H9 (cell line): ENCODE results near the gene RASL12. TPM values are rescaled to one million over a fixed set of nuclear protein-coding genes. Genes with fewer than 3 reads are reported as not detected.

Experiments
- DNase-seq: peaks from one replicate; pipeline ENCODE4 v3.0.0-alpha.2; 2017
- H2AFZ ChIP-seq: one replicate; pipeline ENCODE4 v1.6.1; 2013; ENCODE audit warnings: mild to moderate bottlenecking, low read length, control low read depth, moderate library complexity
- H2AK5ac ChIP-seq: 2 replicates; pipeline ENCODE4 v1.6.1; 2013; ENCODE audit warnings: low read length, control low read depth, mixed read lengths; ENCODE audit not compliant: insufficient read length
- H2BK120ac ChIP-seq: one replicate; pipeline ENCODE4 v1.6.1; 2013; ENCODE audit warnings: low read depth, mild to moderate bottlenecking, low read length, control low read depth, inconsistent platforms; ENCODE audit not compliant: poor library complexity, severe bottlenecking
- H2BK12ac ChIP-seq: 2 replicates; pipeline ENCODE4 v1.6.1; 2013; ENCODE audit warnings: low read length, control low read depth, mixed read lengths, low read depth; ENCODE audit not compliant: insufficient read length
- H2BK15ac ChIP-seq: 2 replicates; pipeline ENCODE4 v1.6.1; 2013; ENCODE audit warnings: low read depth, low read length, control low read depth
- H2BK20ac ChIP-seq: one replicate; pipeline ENCODE4 v1.6.1; 2013; ENCODE audit warnings: low read depth, mild to moderate bottlenecking, low read length, control low read depth, inconsistent platforms; ENCODE audit not compliant: poor library complexity, severe bottlenecking
- H2BK5ac ChIP-seq: 2 replicates; pipeline ENCODE4 v1.6.1; 2013; ENCODE audit warnings: low read length, control low read depth, mixed read lengths; ENCODE audit not compliant: insufficient read length
- H3K14ac ChIP-seq: 2 replicates; pipeline ENCODE4 v1.6.1; 2013; ENCODE audit warnings: low read length, control low read depth; ENCODE audit not compliant: insufficient read depth
- H3K18ac ChIP-seq: 2 replicates; pipeline ENCODE4 v1.6.1; 2013; ENCODE audit warnings: low read depth, mild to moderate bottlenecking, mixed read lengths, low read length, control low read depth; ENCODE audit not compliant: insufficient read length
- H3K23ac ChIP-seq: 2 replicates; pipeline ENCODE4 v1.6.1; 2013; ENCODE audit warnings: low read length, control low read depth, mixed read lengths, low read depth; ENCODE audit not compliant: insufficient read length
- H3K23me2 ChIP-seq: 2 replicates; pipeline ENCODE4 v1.6.1; 2013; ENCODE audit warnings: low read depth, mild to moderate bottlenecking, mixed read lengths, low read length, control low read depth; ENCODE audit not compliant: insufficient read length, poor library complexity, severe bottlenecking
- H3K27ac ChIP-seq: 2 replicates; pipeline ENCODE4 v1.5.1; 2013; ENCODE audit warnings: low read length, control low read depth, mixed read lengths, low read depth; ENCODE audit not compliant: insufficient read length
- H3K27me3 ChIP-seq: 2 replicates; pipeline ENCODE4 v1.6.1; 2013; ENCODE audit warnings: low read length, control low read depth, inconsistent platforms; ENCODE audit not compliant: insufficient read depth
- H3K4ac ChIP-seq: 2 replicates; pipeline ENCODE4 v1.6.1; 2013; ENCODE audit warnings: low read depth, mild to moderate bottlenecking, control low read depth, inconsistent platforms, low read length, moderate library complexity
- H3K4me1 ChIP-seq: 2 replicates; pipeline ENCODE4 v1.6.1; 2013; ENCODE audit warnings: low read length, control low read depth, inconsistent platforms; ENCODE audit not compliant: insufficient read depth
- H3K4me2 ChIP-seq: 2 replicates; pipeline ENCODE4 v1.6.1; 2013; ENCODE audit warnings: low read length, control low read depth, mixed read lengths; ENCODE audit not compliant: insufficient read length, insufficient read depth
- H3K56ac ChIP-seq: 2 replicates; pipeline ENCODE4 v1.6.1; 2013; ENCODE audit warnings: low read depth, mild to moderate bottlenecking, mixed read lengths, low read length, control low read depth; ENCODE audit not compliant: insufficient read length
- H3K79me1 ChIP-seq: 2 replicates; pipeline ENCODE4 v1.6.1; 2013; ENCODE audit warnings: low read depth, mild to moderate bottlenecking, moderate library complexity, low read length, control low read depth, inconsistent platforms; ENCODE audit not compliant: insufficient read depth, poor library complexity, severe bottlenecking
- H3K79me2 ChIP-seq: 2 replicates; pipeline ENCODE4 v1.6.1; 2013; ENCODE audit warnings: low read length, control low read depth, inconsistent platforms; ENCODE audit not compliant: insufficient read depth
- H3K9ac ChIP-seq: 2 replicates; pipeline ENCODE4 v1.6.1; 2013; ENCODE audit warnings: low read length, control low read depth, mixed read lengths; ENCODE audit not compliant: insufficient read length; ENCODE audit errors: extremely low read depth
- H3K9me3 ChIP-seq: one replicate; pipeline ENCODE4 v1.6.1; 2013; ENCODE audit warnings: low read depth, low read length, inconsistent platforms; ENCODE audit not compliant: control insufficient read depth
- H3T11ph ChIP-seq: one replicate; pipeline ENCODE4 v1.6.1; 2013; ENCODE audit warnings: mild to moderate bottlenecking, low read length, control low read depth, inconsistent platforms
- H4K20me1 ChIP-seq: one replicate; pipeline ENCODE4 v1.6.1; 2013; ENCODE audit not compliant: control insufficient read depth, insufficient read length, insufficient read depth
- H4K5ac ChIP-seq: 2 replicates; pipeline ENCODE4 v1.6.1; 2013; ENCODE audit warnings: low read depth, mild to moderate bottlenecking, mixed read lengths, low read length, control low read depth; ENCODE audit not compliant: insufficient read length
- H4K8ac ChIP-seq: replicated peaks from 2 replicates; pipeline ENCODE4 v1.6.1; 2013; ENCODE audit warnings: low read length, control low read depth, mixed read lengths, low read depth; ENCODE audit not compliant: insufficient read length
- H4K91ac ChIP-seq: 2 replicates; pipeline ENCODE4 v1.6.1; 2013; ENCODE audit warnings: low read depth, mild to moderate bottlenecking, moderate library complexity, mixed read lengths, low read length, control low read depth; ENCODE audit not compliant: insufficient read length
- H3K27ac Mint-ChIP-seq, 3 experiments: 2 replicates in 2 of 3; 3 replicates in 1 of 3; pipeline ENCODE4 v1.8.0; 2020 to 2021; ENCODE audit warnings: mixed read lengths in 3 of 3, mild to moderate bottlenecking in 1 of 3, moderate library complexity in 1 of 3
- H3K27me3 Mint-ChIP-seq: 2 replicates; pipeline ENCODE4 v1.8.0; 2021; ENCODE audit warnings: low read depth, mild to moderate bottlenecking, moderate library complexity, mixed read lengths
- H3K36me3 Mint-ChIP-seq, 3 experiments: 2 replicates in 2 of 3; 3 replicates in 1 of 3; pipeline ENCODE4 v1.8.0; 2020 to 2021; ENCODE audit warnings: low read depth in 3 of 3, mixed read lengths in 3 of 3; ENCODE audit not compliant: insufficient read depth in 1 of 3
- H3K4me1 Mint-ChIP-seq, 2 experiments: 2 replicates each; pipeline ENCODE4 v1.8.0; 2020; ENCODE audit warnings: mixed read lengths in 2 of 2
- H3K4me3 Mint-ChIP-seq, 2 experiments: 2 replicates in 1 of 2; 3 replicates in 1 of 2; pipeline ENCODE4 v1.8.0; 2020 to 2021; ENCODE audit warnings: mild to moderate bottlenecking in 2 of 2, mixed read lengths in 2 of 2, moderate library complexity in 1 of 2
- H3K9me3 Mint-ChIP-seq, 2 experiments: 2 replicates in 1 of 2; 3 replicates in 1 of 2; pipeline ENCODE4 v1.8.0; 2020; ENCODE audit warnings: mild to moderate bottlenecking in 2 of 2, mixed read lengths in 2 of 2, moderate library complexity in 1 of 2
- CTCF ChIP-seq: fragments of 200-600 bp; sonication (generic); conservative IDR thresholded peaks from 3 replicates; pipeline ENCODE4 v1.8.0; 2021; ENCODE audit warnings: antibody characterized with exemption, mild to moderate bottlenecking
- WGBS: extraction: QIAGEN DNeasy Blood & Tissue Kit; methylation state at CpG from one replicate; pipeline ENCODE4 v1.1.7; 2013; ENCODE audit warnings: missing lambda C conversion rate, low lambda C conversion rate, mixed read lengths; ENCODE audit not compliant: insufficient read length; ENCODE audit errors: extremely low coverage; 5-methylcytosine and 5-hydroxymethylcytosine counted together
- total RNA-seq: library from RNA; stranded (reverse); gene quantifications from 2 replicates; pipeline ENCODE4 v1.2.1, GENCODE V29; 2021

RASL12 gene
- total RNA-seq, 1 experiment from 2014 or later, result 7.5 TPM

- no peak overlapping the region for H3K4ac ChIP-seq
- H3K23me2 ChIP-seq, result peaks cover 7% of the 10 kb centered on the region
- no peaks in the 10 kb centered on the region for H3K27me3 ChIP-seq
- H2BK120ac ChIP-seq, result no peak overlapping the region
- H3T11ph ChIP-seq, result no peak overlapping the region
- H2BK15ac ChIP-seq, result no peak overlapping the region
- TF ChIP-seq CTCF, result no peak
- Mint-ChIP-seq H3K4me3 (no peak overlapping the region; a peak in 1 of 5 replicates), H3K36me3 (no peaks in the 10 kb centered on the region; a peak in 3 of 7 replicates), H3K27ac (no peak overlapping the region), H3K4me1 (peaks cover 36 to 37% of the 10 kb centered on the region in 2 experiments), H3K27me3 (peaks cover 8% of the 10 kb centered on the region), H3K9me3 (peaks cover 3 to 10% of the 10 kb centered on the region in 2 experiments; a peak in 3 of 5 replicates)
- H4K8ac ChIP-seq, result no peak overlapping the region
- H3K4me2 ChIP-seq, result no peak overlapping the region
- no peak overlapping the region for H2AK5ac ChIP-seq
- no peak overlapping the region for H3K56ac ChIP-seq
- no peak for DNase-seq
- H4K20me1 ChIP-seq, result no peaks in the 10 kb centered on the region
- H2BK20ac ChIP-seq, result no peak overlapping the region
- H4K91ac ChIP-seq, result no peak overlapping the region
- H3K9ac ChIP-seq, result no peak overlapping the region
- peaks cover 5% of the 10 kb centered on the region for H3K4me1 ChIP-seq
- H2BK5ac ChIP-seq, result no peak overlapping the region
- no peak overlapping the region for H3K27ac ChIP-seq
- H2AFZ ChIP-seq, result no peak overlapping the region
- no peak overlapping the region for H3K18ac ChIP-seq
- H4K5ac ChIP-seq, result no peak overlapping the region
- H3K79me2 ChIP-seq, result no peaks in the 10 kb centered on the region
- H2BK12ac ChIP-seq, result no peak overlapping the region
- no peak overlapping the region for H3K14ac ChIP-seq
- no peak overlapping the region for H3K23ac ChIP-seq
- no CpG with 5 or more reads among the region's 5 CpGs for WGBS
- H3K9me3 ChIP-seq, result no peaks in the 10 kb centered on the region
- H3K79me1 ChIP-seq, result no peaks in the 10 kb centered on the region
Measured at GRCh38 chr15:65069779-65070546, 2.2 kb upstream of the RASL12 start.
